GM12878 (cell line): ENCODE data around the gene C6orf120. TPM values are rescaled to one million over a fixed set of nuclear protein-coding genes. Genes with fewer than 3 reads are reported as not detected.

Source experiments
- ATAC-seq: fragments of 200-7000 bp; cut with Tn5 transposase; 3 replicates; pipeline ENCODE4 v1.9.1; 2020; ENCODE audit warnings: mild to moderate bottlenecking, moderate library complexity
- Bru-seq: library from RNA; stranded (reverse); fragments of 400-500 nt; gene quantifications from one replicate; lab custom pipeline; 2021; lab: Mats Ljungman, UMichigan
- BruChase-seq, 2 experiments: library from RNA; stranded (reverse); fragments of 400-500 nt; gene quantifications; one replicate each; lab custom pipeline; 2021; lab: Mats Ljungman, UMichigan
- BruUV-seq: library from RNA; stranded (reverse); fragments of 400-500 nt; replicated peaks from 2 replicates; lab custom pipeline; 2021; lab: Mats Ljungman, UMichigan
- CTCF ChIA-PET: fragments of 300-600 bp; sonication (Branson Sonifier 250); formaldehyde crosslinking; extraction: SDS; loops from one replicate; lab custom pipeline; 2021; ENCODE audit warnings: inconsistent platforms; lab: Yijun Ruan, JAX
- POLR2A ChIA-PET: fragments of 350-600 bp; formaldehyde crosslinking; extraction: SDS; loops from one replicate; lab custom pipeline; 2021; ENCODE audit warnings: inconsistent platforms; lab: Charles Lee
- RAD21 ChIA-PET: fragments of 300-600 bp; sonication (Branson Sonifier 250); formaldehyde crosslinking; loops from one replicate; lab custom pipeline; 2023; ENCODE audit warnings: antibody characterized with exemption; ENCODE audit not compliant: unreplicated experiment; lab: Charles Lee
- SMC1A ChIA-PET: fragments of 300-600 bp; sonication (Branson Sonifier 250); formaldehyde crosslinking; loops from one replicate; lab custom pipeline; 2023; ENCODE audit not compliant: unreplicated experiment, uncharacterized antibody; lab: Charles Lee
- DNase-seq: peaks from one replicate; pipeline ENCODE4 v3.0.0-alpha.2; 2011; ENCODE audit warnings: low read depth, low spot score
- FAIRE-seq: peaks from 3 replicates; lab custom pipeline; 2011; peaks lifted over from hg19 to GRCh38; lab: Jason Lieb, UNC
- H2AFZ ChIP-seq: 2 replicates; pipeline ENCODE4 v1.6.0; 2011; ENCODE audit warnings: low read depth, low read length, control low read depth; ENCODE audit not compliant: control insufficient read depth
- H3K27ac ChIP-seq: 2 replicates; pipeline ENCODE4 v1.5.1; 2011; ENCODE audit warnings: control low read depth; ENCODE audit not compliant: control insufficient read depth, insufficient read depth
- H3K27me3 ChIP-seq, 2 experiments: replicated peaks in 1 of 2; 2 replicates each; pipeline versions ENCODE4 v1.6.0 to v1.6.1; 2011; ENCODE audit warnings: low read length in 1 of 2; ENCODE audit not compliant: control insufficient read depth in 2 of 2, insufficient read depth in 2 of 2
- H3K36me3 ChIP-seq, 2 experiments: 2 replicates each; pipeline ENCODE4 v1.5.1; 2011; ENCODE audit warnings: low read length in 1 of 2; ENCODE audit not compliant: control insufficient read depth in 2 of 2, insufficient read depth in 2 of 2
- H3K4me1 ChIP-seq: 2 replicates; pipeline ENCODE4 v1.6.1; 2011; ENCODE audit warnings: mild to moderate bottlenecking, low read length, moderate library complexity, mixed read lengths; ENCODE audit not compliant: control insufficient read depth, insufficient read depth
- H3K4me2 ChIP-seq: 2 replicates; pipeline ENCODE4 v1.6.0; 2011; ENCODE audit warnings: control low read depth; ENCODE audit not compliant: control insufficient read depth, insufficient read depth
- H3K4me3 ChIP-seq: fragments of 200-600 bp; sonication (generic); 2 replicates; pipeline ENCODE4 v1.5.1; 2016
- H3K79me2 ChIP-seq: 2 replicates; pipeline ENCODE4 v1.6.0; 2011; ENCODE audit warnings: low read length; ENCODE audit not compliant: control insufficient read depth, insufficient read depth
- H3K9ac ChIP-seq: 2 replicates; pipeline ENCODE4 v1.8.0; 2011; ENCODE audit warnings: low read length, control low read depth, mixed read lengths; ENCODE audit not compliant: control insufficient read depth, insufficient read depth
- H3K9me3 ChIP-seq: replicated peaks from 3 replicates; pipeline ENCODE4 v1.5.1; 2011; ENCODE audit warnings: mild to moderate bottlenecking, low read length; ENCODE audit not compliant: control insufficient read depth, insufficient read depth
- H4K20me1 ChIP-seq: 2 replicates; pipeline ENCODE4 v1.6.0; 2011; ENCODE audit not compliant: control insufficient read depth, insufficient read depth
- BMI1 ChIP-seq: fragments of 450-650 bp; IDR thresholded peaks from 2 replicates; pipeline ENCODE4 v1.6.1; 2016; ENCODE audit warnings: mild to moderate bottlenecking, moderate library complexity, borderline replicate concordance
- EED ChIP-seq: sonication (generic); IDR thresholded peaks from 2 replicates; pipeline ENCODE4 v1.6.1; 2016; ENCODE audit warnings: antibody characterized with exemption, low read depth
- IKZF1 ChIP-seq: fragments of 450-650 bp; conservative IDR thresholded peaks from 2 replicates; pipeline ENCODE4 v1.6.1; 2017; ENCODE audit warnings: antibody characterized with exemption, mild to moderate bottlenecking
- LARP7 ChIP-seq: fragments of 450-650 bp; IDR thresholded peaks from 2 replicates; pipeline ENCODE4 v1.6.1; 2017; ENCODE audit warnings: mild to moderate bottlenecking
- MEF2B ChIP-seq: fragments of 450-650 bp; IDR thresholded peaks from 2 replicates; pipeline ENCODE4 v1.6.1; 2018; ENCODE audit warnings: mild to moderate bottlenecking, moderate library complexity; ENCODE audit not compliant: partially characterized antibody, poor library complexity, severe bottlenecking
- PAX5 ChIP-seq: IDR thresholded peaks from 2 replicates; pipeline ENCODE4 v1.6.1; 2011; ENCODE audit warnings: low read depth, low read length, borderline replicate concordance
- POLR2AphosphoS2 ChIP-seq: IDR thresholded peaks from 2 replicates; pipeline ENCODE4 v1.6.1; 2011; ENCODE audit warnings: low read depth, mild to moderate bottlenecking, low read length, improper control_type of control experiment, moderate library complexity
- RBBP5 ChIP-seq: fragments of 200-600 bp; sonication (generic); conservative IDR thresholded peaks from 2 replicates; pipeline ENCODE4 v1.6.1; 2016
- SP1 ChIP-seq: IDR thresholded peaks from one replicate; pipeline ENCODE4 v1.6.1; 2011; ENCODE audit warnings: low read depth, low read length
- SREBF2 ChIP-seq: IDR thresholded peaks from 2 replicates; pipeline ENCODE4 v1.6.1; 2012; ENCODE audit warnings: mild to moderate bottlenecking, low read length
- TAF1 ChIP-seq: IDR thresholded peaks from 2 replicates; pipeline ENCODE4 v1.6.1; 2011; ENCODE audit warnings: mild to moderate bottlenecking, low read depth, low read length, borderline replicate concordance
- ZNF217 ChIP-seq: fragments of 450-650 bp; IDR thresholded peaks from 2 replicates; pipeline ENCODE4 v1.6.1; 2017; ENCODE audit warnings: antibody characterized with exemption, mild to moderate bottlenecking
- WGBS: methylation state at CpG from one replicate; pipeline ENCODE4 v1.1.6; 2016; ENCODE audit warnings: low lambda C conversion rate; ENCODE audit not compliant: insufficient replicate concordance, insufficient coverage; ENCODE audit errors: missing lambda C conversion rate; 5-methylcytosine and 5-hydroxymethylcytosine counted together
- in situ Hi-C: fragments of 300-500 bp; cut with MboI; formaldehyde crosslinking; loops from 9 replicates; pipeline ENCODE4 v1.14.3; 2018; ENCODE audit warnings: mixed read lengths
- intact Hi-C: fragments of 100-400 bp; cut with micrococcal nuclease; formaldehyde crosslinking; loops from one replicate; pipeline ENCODE4 v1.14.2; 2022; ENCODE audit not compliant: unreplicated experiment
- long read RNA-seq, 2 experiments: library from polyadenylated mRNA; unstranded; transcript quantifications; one replicate each; pipeline ENCODE4 v2.0.0, GENCODE V29; 2019 to 2020
- polyA minus RNA-seq, 3 experiments: library from RNA; depleted of rRNA, polyadenylated mRNA; stranded (reverse); fragments of >200 nt; gene quantifications; 2 replicates each; pipeline ENCODE4 v1.2.3, GENCODE V29; 2011
- polyA plus RNA-seq, 11 experiments: library from polyadenylated mRNA; depleted of rRNA in 4 of 11; unstranded in 6 of 11; stranded (reverse) in 5 of 11; fragments of >200 nt; fragmentation: Nextera tagmentation in 4 of 11; fragmentation: Illumina TruSeq in 1 of 11; extraction: Ambion mirVana in 4 of 11; extraction: Trizol in 1 of 11; gene quantifications; 1 replicate in 1 of 11; 2 replicates in 10 of 11; pipeline versions ENCODE4 v1.2.1 to v1.2.3, GENCODE V29; 2011 to 2016; ENCODE audit warnings: inconsistent platforms in 2 of 11, missing spikeins in 2 of 11, low read depth in 1 of 11
- total RNA-seq, 4 experiments: library from RNA; depleted of rRNA in 3 of 4; stranded (reverse); fragments of >200 nt in 3 of 4; fragmentation: Illumina TruSeq in 1 of 4; extraction: Trizol in 1 of 4; gene quantifications; 2 replicates each; pipeline versions ENCODE4 v1.2.1 to v1.2.3, GENCODE V29; 2013 to 2021
- TF ChIP-seq, protein P1 (sequence below): IDR thresholded peaks from 2 replicates; pipeline ENCODE4 v1.6.1; 2012; ENCODE audit warnings: low read depth, low read length, improper control_type of control experiment
- TF ChIP-seq, protein P2 (sequence below): IDR thresholded peaks from 2 replicates; pipeline ENCODE4 v1.6.1; 2012; ENCODE audit warnings: low read length, inconsistent platforms
- TF ChIP-seq, protein P3 (sequence below): fragments of 450-650 bp; IDR thresholded peaks from 2 replicates; pipeline ENCODE4 v1.6.1; 2017; ENCODE audit warnings: borderline replicate concordance

The C6orf120 gene
- 27.1 and 29.1 TPM in 2 replicates for total RNA-seq (2013; cell fraction: nucleolus; rRNA removed)
- 23.9 and 26.2 TPM in 2 replicates for total RNA-seq (2014; rRNA removed)
- 16.9 and 17.4 TPM in 2 replicates for total RNA-seq (2014; rRNA removed; fragmentation: Illumina TruSeq; extraction: Trizol)
- total RNA-seq (2021): 20.7 and 20.8 TPM in 2 replicates
- 7.2 TPM for polyA plus RNA-seq (2011; ENCODE audit: low read depth)
- polyA plus RNA-seq (2011; rRNA removed): 14.6 and 19.7 TPM in 2 replicates
- 8.3 and 10.1 TPM in 2 replicates for polyA plus RNA-seq (2011; cell fraction: cytosol; rRNA removed)
- polyA plus RNA-seq (2011; cell fraction: nucleus; rRNA removed): 12.9 and 14.0 TPM in 2 replicates
- 10.8 and 12.8 TPM in 2 replicates for polyA plus RNA-seq (2012)
- 14.3 and 18.5 TPM in 2 replicates for polyA plus RNA-seq (2014; fragmentation: Illumina TruSeq; extraction: Trizol)
- 1 to 10 TPM; 3.6 to 6.2 TPM for polyA plus RNA-seq (2014; fragmentation: Nextera tagmentation; extraction: Ambion mirVana)
- 15.9 and 19.5 TPM in 2 replicates for polyA plus RNA-seq (2014; rRNA removed)
- 10 to 100 TPM; 19.9 to 20.8 TPM for polyA plus RNA-seq (2016; fragmentation: Nextera tagmentation; extraction: Ambion mirVana)
- 7.2 and 8.7 TPM in 2 replicates for polyA minus RNA-seq (2011; rRNA and poly(A)+ RNA removed)
- polyA minus RNA-seq (2011; cell fraction: cytosol; rRNA and poly(A)+ RNA removed): 5.6 and 6.9 TPM in 2 replicates
- polyA minus RNA-seq (2011; cell fraction: nucleus; rRNA and poly(A)+ RNA removed): 12.3 and 16.0 TPM in 2 replicates
- Bru-seq, nascent RNA: percentile 89 among the genes with signal in this experiment
- BruChase-seq, experiment 1, labeled RNA remaining after a 6-hour chase: percentile 71 among the genes with signal in this experiment
- BruChase-seq, experiment 2, labeled RNA remaining after a 2-hour chase: percentile 90 among the genes with signal in this experiment
- long read RNA-seq, experiment 1, transcript C6orf120-201 (1 exons, 2,667 nt): major isoform, 7 of 7 reads
- long read RNA-seq, experiment 1, partial matches to known transcripts: 0 of 7 reads
- long read RNA-seq, experiment 1, other reads (novel, unspliced or antisense): 0 of 7 reads
- long read RNA-seq, experiment 2, transcript C6orf120-201 (1 exons, 2,667 nt): major isoform, 13 of 14 reads
- long read RNA-seq, experiment 2, partial matches to known transcripts: 0 of 14 reads
- long read RNA-seq, experiment 2, other reads (novel, unspliced or antisense): 1 of 14 reads

DNA sequence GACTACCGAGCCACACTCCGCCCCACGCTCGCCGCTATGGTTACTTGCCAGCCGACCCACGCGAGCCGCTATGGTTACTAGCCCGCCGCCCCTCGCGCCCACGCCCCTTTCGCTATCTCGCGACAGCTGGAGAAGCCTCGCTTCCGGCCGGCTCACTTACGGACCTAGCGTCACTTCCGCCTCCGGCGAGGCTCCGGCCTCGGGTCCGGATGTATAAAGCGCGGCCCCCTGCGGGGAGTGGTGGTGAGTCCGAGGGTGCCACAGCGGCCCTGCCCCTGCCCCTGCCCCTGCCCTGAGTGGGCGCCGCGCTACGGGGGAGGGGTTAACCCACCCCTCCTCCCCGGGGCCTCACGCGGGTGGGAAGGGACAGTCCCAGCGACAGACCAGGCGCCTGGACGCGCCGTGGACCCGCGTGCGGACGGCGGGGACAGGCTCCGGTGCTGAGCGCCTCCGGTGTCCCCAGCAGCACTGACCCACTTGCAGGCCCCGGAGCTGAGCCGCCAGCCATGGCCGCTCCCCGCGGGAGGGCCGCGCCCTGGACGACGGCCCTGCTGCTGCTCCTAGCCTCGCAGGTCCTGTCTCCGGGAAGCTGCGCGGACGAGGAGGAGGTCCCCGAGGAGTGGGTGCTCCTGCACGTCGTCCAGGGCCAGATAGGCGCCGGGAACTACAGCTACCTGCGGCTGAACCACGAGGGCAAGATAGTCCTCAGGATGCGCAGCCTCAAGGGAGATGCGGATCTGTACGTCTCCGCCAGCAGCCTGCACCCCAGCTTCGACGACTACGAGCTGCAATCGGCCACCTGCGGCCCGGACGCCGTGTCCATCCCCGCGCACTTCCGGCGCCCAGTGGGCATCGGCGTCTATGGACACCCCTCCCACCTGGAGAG lies at the start of gene C6orf120, which contains the start of gene WDR27:
Gene C6orf120 (plus strand): TSS at position 173 of the 886 bp plus-strand sequence. CDS start 334 bp downstream, at position 507.
Gene WDR27 (minus strand): TSS at position 76 of the 886 bp plus-strand sequence. CDS start 13,024 bp downstream, outside the sequence.
- H2AFZ ChIP-seq: peak within 1 kb of the TSS; percentile 95
- peak; percentile 83 for DNase-seq
- intact Hi-C loops: loop anchor here (1.0 to 5.0 kb wide), 4 partner anchors 20 to 850 kb away; partner anchors contain the start of genes DYNLT2, ERMARD, PSMB1 and TBP
- 1% methylated on average over 92 of the region's 92 CpGs for WGBS
- CTCF ChIA-PET: interaction anchor here (0.9 to 1.6 kb wide), 4 partner anchors 9 to 23 kb away, joined by 3 to 6 read pairs (median 5); no protein-coding TSS in a partner anchor
- FAIRE-seq: peak; percentile 94
- no peaks in the 10 kb centered on the region for H3K27me3 ChIP-seq
- H3K4me3 ChIP-seq: peak within 1 kb of the TSS; percentile 99
- H3K79me2 ChIP-seq: peaks cover 46% of the 10 kb centered on the region
- H3K4me1 ChIP-seq: peaks cover 7% of the 10 kb centered on the region
- H3K36me3 ChIP-seq: peaks cover 0 to 4% of the 10 kb centered on the region in 2 experiments; a peak in 3 of 4 replicates
- BruUV-seq: no TSS peak
- POLR2A ChIA-PET: interaction anchor here (0.6 to 5.3 kb wide), 10 partner anchors 9 to 592 kb away, joined by 3 to 32 read pairs (median 4); partner anchors contain the start of genes DYNLT2, ERMARD and PHF10
- H3K9ac ChIP-seq: peak within 1 kb of the TSS; percentile 61
- in situ Hi-C loops: loop anchor here (5.0 kb wide), 1 partner anchor 850 kb away; the partner anchor contains the start of genes PSMB1 and TBP
- SMC1A ChIA-PET: interaction anchor here (1.6 to 5.6 kb wide), 2 partner anchors 15 to 21 kb away, joined by 7 to 39 read pairs; no protein-coding TSS in a partner anchor
- peak within 1 kb of the TSS; percentile 90 for H3K4me2 ChIP-seq
- peak; percentile 96 for ATAC-seq
- peak within 1 kb of the TSS; percentile 78 for H3K27ac ChIP-seq
- H3K9me3 ChIP-seq: no peaks in the 10 kb centered on the region
- H4K20me1 ChIP-seq: no peaks in the 10 kb centered on the region
- RAD21 ChIA-PET: interaction anchor here (0.6 to 2.3 kb wide), 5 partner anchors 17 to 50 kb away, joined by 3 to 9 read pairs (median 4); no protein-coding TSS in a partner anchor
- TF ChIP-seq ZNF217 (no peak), SREBF2 (no peak), BMI1 (peak; percentile 91), RBBP5 (0 out of 2 replicates have a peak, but pooled peaks have one; percentile 44), TAF1 (peak; percentile 85), IKZF1 (peak; percentile 55), LARP7 (peak; percentile 20; the same call in 1 of the 2 replicates), POLR2AphosphoS2 (peak; percentile 55; the same call in 1 of the 2 replicates), SP1 (peak; percentile 32), MEF2B (peak; percentile 10), EED (0 out of 2 replicates have a peak, but pooled peaks have one; percentile 17), PAX5 (no peak; the same call in 1 of the 2 replicates)
- TF ChIP-seq, protein P1, sequence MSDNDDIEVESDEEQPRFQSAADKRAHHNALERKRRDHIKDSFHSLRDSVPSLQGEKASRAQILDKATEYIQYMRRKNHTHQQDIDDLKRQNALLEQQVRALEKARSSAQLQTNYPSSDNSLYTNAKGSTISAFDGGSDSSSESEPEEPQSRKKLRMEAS: peak; percentile 79; the same call in 1 of the 2 replicates
- TF ChIP-seq, protein P2, sequence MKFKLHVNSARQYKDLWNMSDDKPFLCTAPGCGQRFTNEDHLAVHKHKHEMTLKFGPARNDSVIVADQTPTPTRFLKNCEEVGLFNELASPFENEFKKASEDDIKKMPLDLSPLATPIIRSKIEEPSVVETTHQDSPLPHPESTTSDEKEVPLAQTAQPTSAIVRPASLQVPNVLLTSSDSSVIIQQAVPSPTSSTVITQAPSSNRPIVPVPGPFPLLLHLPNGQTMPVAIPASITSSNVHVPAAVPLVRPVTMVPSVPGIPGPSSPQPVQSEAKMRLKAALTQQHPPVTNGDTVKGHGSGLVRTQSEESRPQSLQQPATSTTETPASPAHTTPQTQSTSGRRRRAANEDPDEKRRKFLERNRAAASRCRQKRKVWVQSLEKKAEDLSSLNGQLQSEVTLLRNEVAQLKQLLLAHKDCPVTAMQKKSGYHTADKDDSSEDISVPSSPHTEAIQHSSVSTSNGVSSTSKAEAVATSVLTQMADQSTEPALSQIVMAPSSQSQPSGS: no peak
- TF ChIP-seq, protein P3, sequence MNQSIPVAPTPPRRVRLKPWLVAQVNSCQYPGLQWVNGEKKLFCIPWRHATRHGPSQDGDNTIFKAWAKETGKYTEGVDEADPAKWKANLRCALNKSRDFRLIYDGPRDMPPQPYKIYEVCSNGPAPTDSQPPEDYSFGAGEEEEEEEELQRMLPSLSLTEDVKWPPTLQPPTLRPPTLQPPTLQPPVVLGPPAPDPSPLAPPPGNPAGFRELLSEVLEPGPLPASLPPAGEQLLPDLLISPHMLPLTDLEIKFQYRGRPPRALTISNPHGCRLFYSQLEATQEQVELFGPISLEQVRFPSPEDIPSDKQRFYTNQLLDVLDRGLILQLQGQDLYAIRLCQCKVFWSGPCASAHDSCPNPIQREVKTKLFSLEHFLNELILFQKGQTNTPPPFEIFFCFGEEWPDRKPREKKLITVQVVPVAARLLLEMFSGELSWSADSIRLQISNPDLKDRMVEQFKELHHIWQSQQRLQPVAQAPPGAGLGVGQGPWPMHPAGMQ: peak; percentile 75
